ENCODE results near the gene NHERF1.

DNA sequence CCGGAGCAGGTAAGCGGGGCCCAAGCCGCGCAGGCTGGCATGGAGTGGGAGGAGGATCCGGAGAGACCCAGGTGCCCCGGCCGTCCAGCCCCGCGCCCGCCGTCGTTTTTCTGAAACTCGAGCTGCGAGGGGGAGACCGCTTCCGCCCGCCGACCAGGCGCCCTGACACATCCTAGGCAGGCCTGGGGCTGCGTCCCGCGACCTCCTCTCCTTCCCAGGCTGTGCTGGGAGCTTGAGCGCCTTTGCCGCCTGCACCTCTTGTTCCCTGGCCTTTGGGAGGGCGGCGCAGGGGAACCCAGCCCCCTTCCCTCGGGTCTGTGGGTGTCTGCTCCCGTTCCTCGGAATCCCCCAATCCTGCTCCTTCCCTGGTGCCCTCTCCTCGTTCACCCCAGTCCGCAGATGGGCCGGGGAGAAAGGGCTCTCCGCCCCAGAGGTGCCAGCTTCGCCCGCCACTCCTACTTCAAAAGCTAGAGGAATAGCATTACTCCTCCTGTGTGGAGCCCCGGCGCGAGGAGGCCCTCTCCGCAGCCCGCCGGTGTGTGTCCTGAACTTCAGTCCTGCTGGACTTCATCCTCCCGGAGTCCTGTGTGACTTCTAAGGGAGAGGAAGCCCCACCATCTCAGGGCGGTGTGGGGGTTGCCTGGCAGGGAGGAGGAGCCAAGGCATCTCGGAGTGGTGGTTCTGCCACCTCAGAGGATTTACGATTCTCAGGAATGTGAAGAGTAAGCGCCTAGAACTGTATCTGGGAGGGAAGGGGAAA, 1.0 kb downstream of the NHERF1 start:
- TF ChIP-seq POLR2A (IDR thresholded peaks at IDR 0.05), result no peak
- TF ChIP-seq, protein P1, sequence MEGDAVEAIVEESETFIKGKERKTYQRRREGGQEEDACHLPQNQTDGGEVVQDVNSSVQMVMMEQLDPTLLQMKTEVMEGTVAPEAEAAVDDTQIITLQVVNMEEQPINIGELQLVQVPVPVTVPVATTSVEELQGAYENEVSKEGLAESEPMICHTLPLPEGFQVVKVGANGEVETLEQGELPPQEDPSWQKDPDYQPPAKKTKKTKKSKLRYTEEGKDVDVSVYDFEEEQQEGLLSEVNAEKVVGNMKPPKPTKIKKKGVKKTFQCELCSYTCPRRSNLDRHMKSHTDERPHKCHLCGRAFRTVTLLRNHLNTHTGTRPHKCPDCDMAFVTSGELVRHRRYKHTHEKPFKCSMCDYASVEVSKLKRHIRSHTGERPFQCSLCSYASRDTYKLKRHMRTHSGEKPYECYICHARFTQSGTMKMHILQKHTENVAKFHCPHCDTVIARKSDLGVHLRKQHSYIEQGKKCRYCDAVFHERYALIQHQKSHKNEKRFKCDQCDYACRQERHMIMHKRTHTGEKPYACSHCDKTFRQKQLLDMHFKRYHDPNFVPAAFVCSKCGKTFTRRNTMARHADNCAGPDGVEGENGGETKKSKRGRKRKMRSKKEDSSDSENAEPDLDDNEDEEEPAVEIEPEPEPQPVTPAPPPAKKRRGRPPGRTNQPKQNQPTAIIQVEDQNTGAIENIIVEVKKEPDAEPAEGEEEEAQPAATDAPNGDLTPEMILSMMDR (IDR thresholded peaks at IDR 0.05), result no peak

Measured in breast epithelium (tissue), 3 donors.